Measurements from ENCODE around the gene FAM83C.
"Not testable (repeated sequence)": the region's sequence is repeated elsewhere in the genome, so short reads cannot be mapped to it uniquely, and the experiment has no call there.

FAM83C gene

DNA sequence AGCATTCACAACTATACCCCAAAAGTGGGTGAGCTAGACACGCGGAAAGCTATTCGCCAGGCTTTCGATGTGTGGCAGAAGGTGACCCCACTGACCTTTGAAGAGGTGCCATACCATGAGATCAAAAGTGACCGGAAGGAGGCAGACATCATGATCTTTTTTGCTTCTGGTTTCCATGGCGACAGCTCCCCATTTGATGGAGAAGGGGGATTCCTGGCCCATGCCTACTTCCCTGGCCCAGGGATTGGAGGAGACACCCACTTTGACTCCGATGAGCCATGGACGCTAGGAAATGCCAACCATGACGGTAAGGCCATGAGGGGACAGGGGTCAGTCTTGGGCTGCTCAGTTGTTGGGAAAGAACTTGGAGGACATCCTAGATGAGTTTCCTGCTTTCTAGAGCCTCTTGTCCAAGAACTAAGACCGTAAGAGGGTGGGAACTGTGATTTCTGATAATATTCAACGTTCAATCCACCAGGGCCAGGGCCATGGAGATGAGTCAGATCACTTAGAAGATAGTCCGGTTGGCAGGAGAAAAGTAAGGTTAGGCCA lies 37.7 kb downstream of the FAM83C start:
- in situ Hi-C loops (cut with MboI; ENCODE audit: low pct_unique_long_range_greater_than_20kb, low sequenced_read_pairs, unreplicated experiment) = no loop called here
- TF ChIP-seq, protein P1, sequence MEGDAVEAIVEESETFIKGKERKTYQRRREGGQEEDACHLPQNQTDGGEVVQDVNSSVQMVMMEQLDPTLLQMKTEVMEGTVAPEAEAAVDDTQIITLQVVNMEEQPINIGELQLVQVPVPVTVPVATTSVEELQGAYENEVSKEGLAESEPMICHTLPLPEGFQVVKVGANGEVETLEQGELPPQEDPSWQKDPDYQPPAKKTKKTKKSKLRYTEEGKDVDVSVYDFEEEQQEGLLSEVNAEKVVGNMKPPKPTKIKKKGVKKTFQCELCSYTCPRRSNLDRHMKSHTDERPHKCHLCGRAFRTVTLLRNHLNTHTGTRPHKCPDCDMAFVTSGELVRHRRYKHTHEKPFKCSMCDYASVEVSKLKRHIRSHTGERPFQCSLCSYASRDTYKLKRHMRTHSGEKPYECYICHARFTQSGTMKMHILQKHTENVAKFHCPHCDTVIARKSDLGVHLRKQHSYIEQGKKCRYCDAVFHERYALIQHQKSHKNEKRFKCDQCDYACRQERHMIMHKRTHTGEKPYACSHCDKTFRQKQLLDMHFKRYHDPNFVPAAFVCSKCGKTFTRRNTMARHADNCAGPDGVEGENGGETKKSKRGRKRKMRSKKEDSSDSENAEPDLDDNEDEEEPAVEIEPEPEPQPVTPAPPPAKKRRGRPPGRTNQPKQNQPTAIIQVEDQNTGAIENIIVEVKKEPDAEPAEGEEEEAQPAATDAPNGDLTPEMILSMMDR (IDR thresholded peaks at IDR 0.05; ENCODE audit: extremely low read depth, insufficient read depth, missing control alignments) = no peak
- DNase-seq (ENCODE audit: low spot score) = no peak

DNA sequence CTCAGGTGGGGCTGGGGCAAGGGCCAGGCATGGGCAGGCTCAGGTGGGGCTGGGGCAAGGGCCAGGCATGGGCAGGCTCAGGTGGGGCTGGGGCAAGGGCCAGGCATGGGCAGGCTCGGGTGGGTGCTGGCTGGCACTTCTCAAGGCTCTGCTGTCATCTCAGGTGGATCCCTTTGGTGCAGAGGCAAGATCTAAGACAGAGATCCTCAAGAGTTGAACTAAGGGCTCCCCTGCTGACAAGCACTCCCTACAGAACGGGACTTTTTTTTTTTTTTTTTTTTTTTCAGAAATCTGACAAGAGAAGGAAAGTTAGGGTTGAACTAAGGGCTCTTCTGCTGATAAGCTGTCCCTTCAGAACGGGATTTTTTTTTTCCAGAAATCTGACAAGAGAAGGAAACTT lies 39.2 kb downstream of the FAM83C start:
- TF ChIP-seq, protein P1 (IDR thresholded peaks at IDR 0.05; ENCODE audit: extremely low read depth, insufficient read depth, missing control alignments) = no peak
- no peak for DNase-seq (ENCODE audit: low spot score)
- in situ Hi-C loops (cut with MboI; ENCODE audit: low pct_unique_long_range_greater_than_20kb, low sequenced_read_pairs, unreplicated experiment) = no loop called here

DNA sequence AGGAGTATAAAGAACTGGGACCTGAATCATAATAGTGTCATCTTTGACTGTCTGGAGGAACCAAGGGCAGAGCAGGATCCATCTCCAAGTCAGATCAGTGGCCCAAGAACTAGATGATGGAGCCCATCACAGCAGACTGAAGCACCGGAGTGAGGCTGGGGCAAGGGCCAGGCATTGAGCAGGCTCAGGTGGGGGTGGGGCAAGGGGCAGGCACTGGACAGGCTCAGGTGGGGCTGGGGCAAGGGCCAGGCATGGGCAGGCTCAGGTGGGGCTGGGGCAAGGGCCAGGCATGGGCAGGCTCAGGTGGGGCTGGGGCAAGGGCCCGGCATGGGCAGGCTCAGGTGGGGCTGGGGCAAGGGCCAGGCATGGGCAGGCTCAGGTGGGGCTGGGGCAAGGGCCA lies 39.6 kb downstream of the FAM83C start:
- DNase-seq (ENCODE audit: low spot score); in situ Hi-C loops (cut with MboI; ENCODE audit: low pct_unique_long_range_greater_than_20kb, low sequenced_read_pairs, unreplicated experiment): not testable (repeated sequence)

DNA sequence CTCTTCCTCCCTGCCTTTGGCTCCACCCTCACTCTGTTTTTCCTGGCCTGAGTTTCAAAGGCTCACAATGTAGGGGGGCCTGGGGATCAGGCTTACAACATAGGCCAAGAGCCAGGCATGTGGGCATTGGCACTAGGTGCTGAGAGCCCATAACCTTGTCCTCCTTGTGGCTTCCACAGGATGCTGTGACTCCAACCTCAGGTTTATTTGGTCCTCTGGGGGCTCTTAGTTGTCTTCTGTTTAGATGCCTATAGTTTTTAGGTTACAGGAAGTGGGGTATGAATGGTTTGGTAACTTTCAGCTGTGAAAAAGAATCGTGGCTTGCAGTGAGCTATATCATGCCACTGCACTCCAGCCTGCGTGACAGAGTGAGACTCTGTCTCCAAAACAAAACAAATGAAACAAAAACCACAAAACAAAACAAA lies 40.2 kb downstream of the FAM83C start:
- in situ Hi-C loops (cut with MboI; ENCODE audit: low pct_unique_long_range_greater_than_20kb, low sequenced_read_pairs, unreplicated experiment) = no loop called here
- TF ChIP-seq, protein P1 (IDR thresholded peaks at IDR 0.05; ENCODE audit: extremely low read depth, insufficient read depth, missing control alignments) = no peak
- DNase-seq (ENCODE audit: low spot score) = no peak

DNA sequence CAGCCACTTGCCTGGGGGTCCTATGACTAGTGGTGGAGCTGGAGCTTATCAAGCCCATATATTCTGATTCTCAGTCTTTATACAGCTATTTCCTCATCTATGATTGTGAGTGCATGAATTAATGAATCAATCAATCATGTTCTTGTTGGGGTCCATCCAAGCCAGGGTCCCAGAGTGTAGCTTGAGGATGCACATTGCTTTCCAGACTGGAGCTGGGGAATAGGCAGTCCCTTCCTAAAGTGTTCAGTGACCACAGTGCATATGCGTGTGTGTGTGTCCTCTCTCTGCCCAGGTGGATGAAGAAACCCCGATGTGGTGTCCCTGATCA lies 40.6 kb downstream of the FAM83C start:
- in situ Hi-C loops (cut with MboI; ENCODE audit: low pct_unique_long_range_greater_than_20kb, low sequenced_read_pairs, unreplicated experiment) = no loop called here
- no peak for DNase-seq (ENCODE audit: low spot score)
- TF ChIP-seq, protein P1 (IDR thresholded peaks at IDR 0.05; ENCODE audit: extremely low read depth, insufficient read depth, missing control alignments) = no peak

DNA sequence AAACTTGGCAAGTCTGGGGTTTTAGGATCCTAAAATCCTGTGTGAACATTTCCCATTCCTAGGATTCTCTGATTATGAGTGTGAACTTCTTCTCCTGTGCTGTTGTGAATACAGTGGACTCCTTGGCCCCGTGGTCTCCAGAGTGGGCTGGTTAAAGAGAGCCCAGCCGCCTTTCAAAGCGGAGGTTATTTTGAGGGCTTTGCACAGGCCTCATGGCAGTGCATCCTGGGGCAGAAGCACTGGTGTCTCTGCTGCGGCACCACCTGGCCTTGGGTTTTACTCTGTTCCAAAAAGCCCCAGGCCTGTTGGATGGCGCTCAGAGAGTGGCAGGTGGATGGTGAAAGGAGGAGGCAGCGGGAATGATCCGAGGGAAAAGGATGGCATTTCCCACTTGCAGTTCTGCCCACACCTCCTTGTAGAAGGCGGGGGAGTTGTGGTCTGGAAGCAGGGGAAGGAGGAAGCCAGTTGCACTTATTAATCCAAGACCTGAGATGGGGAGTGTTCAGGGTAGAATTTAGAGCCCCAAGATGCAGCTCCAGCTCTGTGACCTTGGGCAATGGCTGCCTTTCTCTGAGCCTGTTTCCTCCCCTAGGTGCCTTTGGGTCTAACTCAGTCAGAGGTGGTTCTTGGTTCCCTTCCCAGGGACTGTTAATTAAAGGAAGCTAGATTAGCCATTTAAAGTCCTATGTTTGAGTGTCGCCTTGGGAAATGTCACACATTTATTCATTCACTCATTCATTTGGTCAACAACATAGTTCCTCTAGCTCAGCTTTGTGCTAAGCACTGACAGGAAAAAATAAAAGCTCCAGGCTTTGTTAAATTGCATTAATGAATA lies 43.4 kb downstream of the FAM83C start:
- in situ Hi-C loops (cut with MboI; ENCODE audit: low pct_unique_long_range_greater_than_20kb, low sequenced_read_pairs, unreplicated experiment) = no loop called here
- no peak for DNase-seq (ENCODE audit: low spot score)
- TF ChIP-seq, protein P1 (IDR thresholded peaks at IDR 0.05; ENCODE audit: extremely low read depth, insufficient read depth, missing control alignments) = no peak

DNA sequence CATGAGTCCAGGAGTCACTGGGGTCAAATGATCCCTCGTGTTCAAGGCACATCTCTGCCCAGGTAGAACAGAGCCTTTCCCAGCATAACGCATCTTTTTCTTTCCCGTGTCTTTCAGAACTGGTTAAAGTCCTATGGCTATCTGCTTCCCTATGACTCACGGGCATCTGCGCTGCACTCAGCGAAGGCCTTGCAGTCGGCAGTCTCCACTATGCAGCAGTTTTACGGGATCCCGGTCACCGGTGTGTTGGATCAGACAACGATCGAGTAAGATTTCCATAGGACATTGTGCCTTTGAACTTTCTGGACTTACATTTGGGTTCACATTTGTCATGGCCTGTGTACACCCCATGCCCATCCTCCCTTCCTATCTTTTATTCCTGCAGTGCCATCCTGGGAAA lies 45.5 kb downstream of the FAM83C start:
- in situ Hi-C loops (cut with MboI; ENCODE audit: low pct_unique_long_range_greater_than_20kb, low sequenced_read_pairs, unreplicated experiment) = no loop called here
- no peak for DNase-seq (ENCODE audit: low spot score)
- TF ChIP-seq, protein P1 (IDR thresholded peaks at IDR 0.05; ENCODE audit: extremely low read depth, insufficient read depth, missing control alignments) = no peak

Measured in GM13977 (cell line).